HepG2 (cell line): Measurements from ENCODE around the gene ADGRB3. TPM values are rescaled to one million over a fixed set of nuclear protein-coding genes. Genes with fewer than 3 reads are reported as not detected.

Experiments
- ATAC-seq: fragments of 200-7000 bp; cut with Tn5 transposase; 3 replicates; pipeline ENCODE4 v1.9.1; 2020; ENCODE audit warnings: mild to moderate bottlenecking, moderate library complexity
- BruUV-seq: library from RNA; stranded (reverse); fragments of 400-500 nt; replicated peaks from 2 replicates; lab custom pipeline; 2021; lab: Mats Ljungman, UMichigan
- CTCF ChIA-PET: fragments of 300-600 bp; formaldehyde crosslinking; extraction: SDS; loops from one replicate; lab custom pipeline; 2021; ENCODE audit warnings: low total read pairs, inconsistent platforms, low intra/inter-chr PET ratio; lab: Yijun Ruan, JAX
- POLR2A ChIA-PET: fragments of 350-600 bp; sonication (Branson Sonifier 250); formaldehyde crosslinking; loops from one replicate; lab custom pipeline; 2020; ENCODE audit warnings: antibody characterized with exemption, inconsistent platforms; lab: Yijun Ruan, JAX
- DNase-seq: peaks from one replicate; pipeline ENCODE4 v3.0.0-alpha.2; 2015; ENCODE audit warnings: low spot score
- FAIRE-seq: peaks from 3 replicates; lab custom pipeline; 2011; peaks lifted over from hg19 to GRCh38; lab: Jason Lieb, UNC
- H2AFZ ChIP-seq: one replicate; pipeline ENCODE4 v1.6.1; 2011; ENCODE audit warnings: low read length, inconsistent platforms
- H3K27ac ChIP-seq: fragments of 300-600 bp; 3 replicates; pipeline ENCODE4 v1.8.0; 2011; ENCODE audit warnings: mixed run types, mild to moderate bottlenecking, mixed read lengths, low read length, inconsistent platforms; ENCODE audit not compliant: insufficient read depth; ENCODE audit errors: extremely low read length
- H3K27me3 ChIP-seq, 2 experiments: fragments of 200-600 bp in 1 of 2; 2 replicates in 1 of 2; 3 replicates in 1 of 2; pipeline versions ENCODE4 v1.6.0 to v1.8.0; 2011; ENCODE audit warnings: low read length in 2 of 2, mild to moderate bottlenecking in 2 of 2, moderate library complexity in 2 of 2, inconsistent platforms in 1 of 2; ENCODE audit not compliant: insufficient read depth in 2 of 2, control insufficient read depth in 1 of 2
- H3K36me3 ChIP-seq, 2 experiments: fragments of 200-600 bp in 1 of 2; replicated peaks in 1 of 2; 2 replicates in 1 of 2; 3 replicates in 1 of 2; pipeline versions ENCODE4 v1.5.1 to v1.8.0; 2011; ENCODE audit warnings: low read length in 2 of 2, inconsistent platforms in 1 of 2; ENCODE audit not compliant: insufficient read depth in 2 of 2, control insufficient read depth in 1 of 2
- H3K4me1 ChIP-seq: 2 replicates; pipeline ENCODE4 v1.5.1; 2012; ENCODE audit warnings: low read length, inconsistent platforms; ENCODE audit not compliant: insufficient read depth
- H3K4me2 ChIP-seq: 2 replicates; pipeline ENCODE4 v1.6.0; 2011; ENCODE audit warnings: low read depth, low read length, inconsistent platforms
- H3K4me3 ChIP-seq, 3 experiments: fragments of 200-600 bp in 1 of 3; sonication (generic), shearing (Covaris generic) in 1 of 3; replicated peaks in 1 of 3; 2 replicates each; pipeline ENCODE4 v1.5.1; 2011 to 2016; ENCODE audit warnings: low read length in 3 of 3, inconsistent platforms in 2 of 3, low read depth in 2 of 3, mild to moderate bottlenecking in 2 of 3, control low read depth in 1 of 3, mixed read lengths in 1 of 3; ENCODE audit not compliant: insufficient read depth in 1 of 3
- H3K79me2 ChIP-seq: one replicate; pipeline ENCODE4 v1.6.1; 2011; ENCODE audit warnings: low read length, inconsistent platforms; ENCODE audit not compliant: insufficient read depth
- H3K9ac ChIP-seq: 2 replicates; pipeline ENCODE4 v1.6.0; 2011; ENCODE audit warnings: mild to moderate bottlenecking, low read depth, low read length, inconsistent platforms; ENCODE audit not compliant: insufficient read depth
- H3K9me3 ChIP-seq: 2 replicates; pipeline ENCODE4 v1.5.1; 2012; ENCODE audit warnings: mild to moderate bottlenecking, low read length
- H4K20me1 ChIP-seq: 2 replicates; pipeline ENCODE4 v1.6.0; 2011; ENCODE audit warnings: inconsistent platforms, mild to moderate bottlenecking, low read length, moderate library complexity; ENCODE audit not compliant: insufficient read depth
- ESRRA ChIP-seq: sonication (generic); formaldehyde crosslinking; IDR thresholded peaks from 2 replicates; pipeline ENCODE4 v1.5.1; 2020; ENCODE audit warnings: mild to moderate bottlenecking, low read depth, missing genetic modification reagents
- GABPB1 ChIP-seq: IDR thresholded peaks from 2 replicates; pipeline ENCODE4 v1.6.1; 2016; ENCODE audit warnings: mild to moderate bottlenecking, missing genetic modification reagents, moderate library complexity, missing compliant biosample characterization
- HDAC2 ChIP-seq: sonication (generic); formaldehyde crosslinking; IDR thresholded peaks from 2 replicates; pipeline ENCODE4 v1.4.0; 2020; ENCODE audit warnings: missing genetic modification reagents
- KLF9 ChIP-seq: IDR thresholded peaks from 2 replicates; pipeline ENCODE4 v1.6.1; 2016; ENCODE audit warnings: low read depth
- MLX ChIP-seq: IDR thresholded peaks from 2 replicates; pipeline ENCODE4 v1.6.1; 2016
- PRDM10 ChIP-seq: sonication (generic); formaldehyde crosslinking; IDR thresholded peaks from 2 replicates; pipeline ENCODE4 v1.4.0; 2020; ENCODE audit warnings: low read depth, missing genetic modification reagents
- RAD51 ChIP-seq: fragments of 450-650 bp; IDR thresholded peaks from 2 replicates; pipeline ENCODE4 v1.6.1; 2016; ENCODE audit warnings: borderline replicate concordance
- RORA ChIP-seq: sonication (generic); formaldehyde crosslinking; IDR thresholded peaks from 2 replicates; pipeline ENCODE4 v1.5.0; 2020; ENCODE audit warnings: mild to moderate bottlenecking, missing genetic modification reagents, moderate library complexity
- ZBTB26 ChIP-seq: IDR thresholded peaks from 2 replicates; pipeline ENCODE4 v1.6.1; 2016; ENCODE audit warnings: missing compliant biosample characterization, missing genetic modification reagents, borderline replicate concordance
- ZKSCAN1 ChIP-seq: fragments of 150-350 bp; IDR thresholded peaks from 2 replicates; pipeline ENCODE4 v1.6.1; 2014; ENCODE audit warnings: low read length
- ZNF629 ChIP-seq: sonication (generic); formaldehyde crosslinking; conservative IDR thresholded peaks from 2 replicates; pipeline ENCODE4 v1.5.0; 2020; ENCODE audit warnings: missing genetic modification reagents
- ZNF749 ChIP-seq: sonication (generic); formaldehyde crosslinking; IDR thresholded peaks from 2 replicates; pipeline ENCODE4 v1.8.0; 2022; ENCODE audit warnings: mild to moderate bottlenecking, missing genetic modification reagents, moderate library complexity, borderline replicate concordance
- ZZZ3 ChIP-seq: sonication (generic); formaldehyde crosslinking; IDR thresholded peaks from 2 replicates; pipeline ENCODE4 v1.4.0; 2020; ENCODE audit warnings: missing genetic modification reagents, mild to moderate bottlenecking, borderline replicate concordance
- WGBS: methylation state at CpG from one replicate; pipeline ENCODE4 v1.1.6; 2017; ENCODE audit warnings: low lambda C conversion rate; 5-methylcytosine and 5-hydroxymethylcytosine counted together
- in situ Hi-C: cut with HindIII; loops from 2 replicates; pipeline ENCODE4 v1.10.0; 2017; ENCODE audit warnings: low pct_unique_long_range_greater_than_20kb; ENCODE audit not compliant: extremely low pct_ligation_motif_present
- intact Hi-C: fragments of 100-400 bp; cut with micrococcal nuclease; formaldehyde crosslinking; loops from one replicate; pipeline ENCODE4 v1.10.0; 2022; ENCODE audit not compliant: unreplicated experiment
- polyA plus RNA-seq, 8 experiments: library from polyadenylated mRNA; depleted of rRNA in 3 of 8; stranded (reverse) in 7 of 8; unstranded in 1 of 8; fragments of >200 nt; fragmentation: Illumina TruSeq in 4 of 8; extraction: Trizol in 4 of 8; gene quantifications; 2 replicates each; pipeline versions ENCODE4 v1.2.1 to v1.2.3, GENCODE V29; 2011 to 2016; ENCODE audit warnings: low read depth in 4 of 8, missing spikeins in 1 of 8, mixed read lengths in 1 of 8; ENCODE audit not compliant: insufficient read depth in 1 of 8
- total RNA-seq, 5 experiments: library from RNA; depleted of rRNA; stranded (reverse); fragments of >200 nt; fragmentation: Illumina TruSeq; extraction: Trizol; gene quantifications; 2 replicates each; pipeline ENCODE4 v1.2.3, GENCODE V29; 2016; ENCODE audit warnings: low read depth in 1 of 5

The ADGRB3 gene
- total and polyA plus RNA-seq, 2 of the 13 experiments (the other 11 are each of a cell fraction or from before 2014, with no cell fraction given) = not detected

GRCh38 chr6:69294407-69294806 lies 659.3 kb downstream of the ADGRB3 start:
- H3K36me3 ChIP-seq = no peaks in the 10 kb centered on the region
- no peak for ATAC-seq
- no peak overlapping the region for H3K4me3 ChIP-seq
- FAIRE-seq = no peak
- H3K27me3 ChIP-seq = no peaks in the 10 kb centered on the region
- no peaks in the 10 kb centered on the region for H4K20me1 ChIP-seq
- H3K4me1 ChIP-seq = no peaks in the 10 kb centered on the region
- ChIA-PET CTCF (no interaction called here), POLR2A (no interaction called here)
- TF ChIP-seq KLF9 (CRISPR knock-in tag) (no peak), MLX (no peak), ZBTB26 (no peak), ESRRA (CRISPR knock-in tag) (no peak), RORA (no peak), HDAC2 (no peak), ZNF749 (CRISPR knock-in tag) (no peak), RAD51 (no peak), PRDM10 (CRISPR knock-in tag) (no peak), ZZZ3 (no peak), ZNF629 (no peak), GABPB1 (no peak), ZKSCAN1 (no peak)
- no peak overlapping the region for H3K4me2 ChIP-seq
- intact Hi-C loops (no loop called here), in situ Hi-C loops (no loop called here)
- no peaks in the 10 kb centered on the region for H3K9me3 ChIP-seq
- DNase-seq = no peak
- no peak overlapping the region for H3K9ac ChIP-seq
- 0% methylated on average over 5 of the region's 5 CpGs for WGBS
- no TSS peak for BruUV-seq
- no peak overlapping the region for H3K27ac ChIP-seq
- no peak overlapping the region for H2AFZ ChIP-seq
- no peaks in the 10 kb centered on the region for H3K79me2 ChIP-seq
